GM23338 (cell line): Measurements from ENCODE around the gene FSD1. TPM values are rescaled to one million over a fixed set of nuclear protein-coding genes. Genes with fewer than 3 reads are reported as not detected.
A peak's percentile ranks its signal among the peaks of the same experiment; 100 is the strongest.

ENCODE experiments used
- ATAC-seq: fragments of 200-7000 bp; cut with Tn5 transposase; 3 replicates; pipeline ENCODE4 v1.9.1; 2020
- DNase-seq: peaks from one replicate; pipeline ENCODE4 v3.0.0-alpha.2; 2015; ENCODE audit warnings: low spot score
- H2AFZ ChIP-seq: fragments of 200-600 bp; sonication (generic); 2 replicates; pipeline ENCODE4 v1.8.0; 2016; ENCODE audit warnings: antibody characterized with exemption, mild to moderate bottlenecking, moderate library complexity
- H3F3A ChIP-seq: fragments of 200-600 bp; sonication (generic); replicated peaks from 2 replicates; pipeline ENCODE4 v1.8.0; 2017; ENCODE audit warnings: antibody characterized with exemption, mixed run types, low read depth
- H3K27ac ChIP-seq: fragments of 200-600 bp; sonication (generic); 2 replicates; pipeline ENCODE4 v1.6.1; 2016; ENCODE audit warnings: low read depth
- H3K27me3 ChIP-seq: fragments of 200-600 bp; sonication (generic); 2 replicates; pipeline ENCODE4 v1.8.0; 2016; ENCODE audit warnings: mild to moderate bottlenecking, mixed run types, moderate library complexity; ENCODE audit not compliant: insufficient read depth
- H3K36me3 ChIP-seq: fragments of 200-600 bp; sonication (generic); 2 replicates; pipeline ENCODE4 v1.8.0; 2016; ENCODE audit warnings: mild to moderate bottlenecking; ENCODE audit not compliant: insufficient read depth
- H3K4me1 ChIP-seq: fragments of 200-600 bp; sonication (generic); 2 replicates; pipeline ENCODE4 v1.8.0; 2016; ENCODE audit warnings: mild to moderate bottlenecking, moderate library complexity; ENCODE audit not compliant: insufficient read depth
- H3K4me2 ChIP-seq: fragments of 200-600 bp; sonication (generic); 2 replicates; pipeline ENCODE4 v1.7.1; 2017; ENCODE audit warnings: mixed run types
- H3K4me3 ChIP-seq: fragments of 200-600 bp; sonication (generic); 2 replicates; pipeline ENCODE4 v1.6.1; 2016; ENCODE audit warnings: mixed run types
- H3K79me2 ChIP-seq: fragments of 200-600 bp; sonication (generic); replicated peaks from 2 replicates; pipeline ENCODE4 v1.8.0; 2017; ENCODE audit warnings: mild to moderate bottlenecking; ENCODE audit not compliant: insufficient read depth
- H3K9me2 ChIP-seq: fragments of 200-600 bp; sonication (generic); 2 replicates; pipeline ENCODE4 v1.8.0; 2017; ENCODE audit not compliant: insufficient read depth
- H4K20me1 ChIP-seq: fragments of 200-600 bp; sonication (generic); replicated peaks from 2 replicates; pipeline ENCODE4 v1.8.0; 2017; ENCODE audit warnings: mild to moderate bottlenecking; ENCODE audit not compliant: insufficient read depth
- H3K27ac Mint-ChIP-seq: 2 replicates; pipeline ENCODE4 v1.8.0; 2020; ENCODE audit warnings: inconsistent platforms, mild to moderate bottlenecking, moderate library complexity, mixed read lengths
- H3K27me3 Mint-ChIP-seq: 3 replicates; pipeline ENCODE4 v1.8.0; 2022; ENCODE audit warnings: low read depth, mild to moderate bottlenecking, moderate library complexity, mixed read lengths, inconsistent platforms; ENCODE audit not compliant: insufficient read depth, poor library complexity
- H3K36me3 Mint-ChIP-seq: 3 replicates; pipeline ENCODE4 v1.8.0; 2021; ENCODE audit warnings: low read depth, mild to moderate bottlenecking, inconsistent platforms, moderate library complexity, mixed read lengths
- H3K4me1 Mint-ChIP-seq: 3 replicates; pipeline ENCODE4 v1.8.0; 2020; ENCODE audit warnings: mild to moderate bottlenecking, inconsistent platforms, mixed read lengths
- H3K4me3 Mint-ChIP-seq: 3 replicates; pipeline ENCODE4 v1.8.0; 2021; ENCODE audit warnings: moderate library complexity, mild to moderate bottlenecking, inconsistent platforms, mixed read lengths
- H3K9me3 Mint-ChIP-seq: 3 replicates; pipeline ENCODE4 v1.8.0; 2020; ENCODE audit warnings: moderate library complexity, mild to moderate bottlenecking, inconsistent platforms, mixed read lengths
- CREB1 ChIP-seq: fragments of 250-450 bp; sonication (Bioruptor Pico); IDR thresholded peaks from 2 replicates; pipeline ENCODE4 v1.5.0; 2020; ENCODE audit warnings: low read depth, mild to moderate bottlenecking, moderate library complexity
- EZH2 ChIP-seq: fragments of 200-600 bp; sonication (generic); IDR thresholded peaks from one replicate; pipeline ENCODE4 v1.8.0; 2017; ENCODE audit warnings: antibody characterized with exemption, mild to moderate bottlenecking, low read depth; ENCODE audit not compliant: unreplicated experiment
- JUNB ChIP-seq: IDR thresholded peaks from one replicate; pipeline ENCODE4 v1.6.1; 2016; ENCODE audit warnings: antibody characterized with exemption; ENCODE audit not compliant: unreplicated experiment
- NANOG ChIP-seq: IDR thresholded peaks from 2 replicates; pipeline ENCODE4 v1.6.1; 2016; ENCODE audit warnings: antibody characterized with exemption, borderline replicate concordance
- POLR2AphosphoS5 ChIP-seq: IDR thresholded peaks from 2 replicates; pipeline ENCODE4 v1.6.1; 2016; ENCODE audit warnings: antibody characterized with exemption, low read depth
- STAT1 ChIP-seq: IDR thresholded peaks from one replicate; pipeline ENCODE4 v1.6.1; 2016; ENCODE audit warnings: antibody characterized with exemption; ENCODE audit not compliant: unreplicated experiment
- ZNF114 ChIP-seq: fragments of 250-450 bp; sonication (Bioruptor Pico); IDR thresholded peaks from 2 replicates; pipeline ENCODE4 v1.5.0; 2020; ENCODE audit warnings: mild to moderate bottlenecking, moderate library complexity
- ZNF331 ChIP-seq: fragments of 250-450 bp; sonication (Bioruptor Pico); IDR thresholded peaks from 2 replicates; pipeline ENCODE4 v1.5.0; 2020; ENCODE audit warnings: low read depth, mild to moderate bottlenecking, moderate library complexity
- polyA plus RNA-seq: library from polyadenylated mRNA; unstranded; fragments of >200 nt; fragmentation: Nextera tagmentation; extraction: Ambion mirVana; gene quantifications from 2 replicates; pipeline ENCODE4 v1.2.1, GENCODE V29; 2016
- total RNA-seq: library from RNA; depleted of rRNA; stranded (reverse); fragments of >200 nt; shearing (Covaris generic); gene quantifications from 2 replicates; pipeline ENCODE4 v1.2.3, GENCODE V29; 2014
- TF ChIP-seq, protein P1 (sequence below): IDR thresholded peaks from one replicate; pipeline ENCODE4 v1.6.1; 2018; ENCODE audit warnings: antibody characterized with exemption; ENCODE audit not compliant: unreplicated experiment
- TF ChIP-seq, protein P2 (sequence below): IDR thresholded peaks from 2 replicates; pipeline ENCODE4 v1.6.1; 2016; ENCODE audit warnings: antibody characterized with exemption
- TF ChIP-seq, protein P3 (sequence below), 2 experiments: fragments of 200-600 bp in 1 of 2; sonication (generic) in 1 of 2; conservative IDR thresholded peaks; 2 replicates each; pipeline versions ENCODE4 v1.5.1 to v1.6.1; 2016 to 2017; ENCODE audit warnings: antibody characterized with exemption in 2 of 2, low read depth in 2 of 2, mild to moderate bottlenecking in 2 of 2, moderate library complexity in 1 of 2

The FSD1 gene
- total and polyA plus RNA-seq, 2 experiments from 2014 or later = 50.7 to 82.9 TPM

DNA sequence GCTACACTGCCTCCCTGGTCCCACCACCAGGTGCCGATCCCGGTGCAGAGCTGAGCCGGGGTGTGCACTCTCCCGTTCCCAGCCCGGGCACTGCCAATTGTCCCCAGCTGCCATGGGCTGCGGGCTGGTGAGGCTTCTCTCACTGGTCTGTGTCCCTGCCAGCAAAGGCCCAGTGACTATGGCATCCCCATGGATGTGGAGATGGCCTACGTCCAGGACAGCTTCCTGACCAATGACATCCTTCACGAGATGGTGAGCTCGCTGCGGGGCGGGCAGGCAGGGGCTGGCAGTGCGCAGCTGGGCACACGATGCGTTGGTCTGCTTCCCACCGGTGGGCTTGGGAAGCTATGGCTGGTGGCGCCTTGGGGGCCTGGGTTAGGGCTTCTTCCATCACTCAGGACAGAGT is 53.5 kb downstream of the FSD1 start:
- Histone ChIP-seq H3K9me2 (no peaks in the 10 kb centered on the region), H4K20me1 (peaks cover 4% of the 10 kb centered on the region; the same call in 1 of the 2 replicates), H3K4me1 (no peaks in the 10 kb centered on the region; the same call in 1 of the 2 replicates), H3K4me2 (no peak overlapping the region), H3K27ac (no peak overlapping the region), H3K36me3 (no peaks in the 10 kb centered on the region), H3K4me3 (no peak overlapping the region), H3F3A (peaks cover 21% of the 10 kb centered on the region), H3K27me3 (no peaks in the 10 kb centered on the region), H3K79me2 (no peaks in the 10 kb centered on the region), H2AFZ (no peak overlapping the region)
- TF ChIP-seq, protein P1, sequence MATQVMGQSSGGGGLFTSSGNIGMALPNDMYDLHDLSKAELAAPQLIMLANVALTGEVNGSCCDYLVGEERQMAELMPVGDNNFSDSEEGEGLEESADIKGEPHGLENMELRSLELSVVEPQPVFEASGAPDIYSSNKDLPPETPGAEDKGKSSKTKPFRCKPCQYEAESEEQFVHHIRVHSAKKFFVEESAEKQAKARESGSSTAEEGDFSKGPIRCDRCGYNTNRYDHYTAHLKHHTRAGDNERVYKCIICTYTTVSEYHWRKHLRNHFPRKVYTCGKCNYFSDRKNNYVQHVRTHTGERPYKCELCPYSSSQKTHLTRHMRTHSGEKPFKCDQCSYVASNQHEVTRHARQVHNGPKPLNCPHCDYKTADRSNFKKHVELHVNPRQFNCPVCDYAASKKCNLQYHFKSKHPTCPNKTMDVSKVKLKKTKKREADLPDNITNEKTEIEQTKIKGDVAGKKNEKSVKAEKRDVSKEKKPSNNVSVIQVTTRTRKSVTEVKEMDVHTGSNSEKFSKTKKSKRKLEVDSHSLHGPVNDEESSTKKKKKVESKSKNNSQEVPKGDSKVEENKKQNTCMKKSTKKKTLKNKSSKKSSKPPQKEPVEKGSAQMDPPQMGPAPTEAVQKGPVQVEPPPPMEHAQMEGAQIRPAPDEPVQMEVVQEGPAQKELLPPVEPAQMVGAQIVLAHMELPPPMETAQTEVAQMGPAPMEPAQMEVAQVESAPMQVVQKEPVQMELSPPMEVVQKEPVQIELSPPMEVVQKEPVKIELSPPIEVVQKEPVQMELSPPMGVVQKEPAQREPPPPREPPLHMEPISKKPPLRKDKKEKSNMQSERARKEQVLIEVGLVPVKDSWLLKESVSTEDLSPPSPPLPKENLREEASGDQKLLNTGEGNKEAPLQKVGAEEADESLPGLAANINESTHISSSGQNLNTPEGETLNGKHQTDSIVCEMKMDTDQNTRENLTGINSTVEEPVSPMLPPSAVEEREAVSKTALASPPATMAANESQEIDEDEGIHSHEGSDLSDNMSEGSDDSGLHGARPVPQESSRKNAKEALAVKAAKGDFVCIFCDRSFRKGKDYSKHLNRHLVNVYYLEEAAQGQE = no peak
- TF ChIP-seq POLR2AphosphoS5 = peak; percentile 15; the same call in 1 of the 2 replicates
- Mint-ChIP-seq H3K4me3 (no peak overlapping the region), H3K27me3 (peaks cover 19% of the 10 kb centered on the region), H3K36me3 (peaks cover 18% of the 10 kb centered on the region; the same call in 2 of the 3 replicates), H3K27ac (no peak overlapping the region), H3K4me1 (peaks cover 7% of the 10 kb centered on the region; the same call in 1 of the 3 replicates), H3K9me3 (no peaks in the 10 kb centered on the region)
- DNase-seq (no peak), ATAC-seq (no peak)

DNA sequence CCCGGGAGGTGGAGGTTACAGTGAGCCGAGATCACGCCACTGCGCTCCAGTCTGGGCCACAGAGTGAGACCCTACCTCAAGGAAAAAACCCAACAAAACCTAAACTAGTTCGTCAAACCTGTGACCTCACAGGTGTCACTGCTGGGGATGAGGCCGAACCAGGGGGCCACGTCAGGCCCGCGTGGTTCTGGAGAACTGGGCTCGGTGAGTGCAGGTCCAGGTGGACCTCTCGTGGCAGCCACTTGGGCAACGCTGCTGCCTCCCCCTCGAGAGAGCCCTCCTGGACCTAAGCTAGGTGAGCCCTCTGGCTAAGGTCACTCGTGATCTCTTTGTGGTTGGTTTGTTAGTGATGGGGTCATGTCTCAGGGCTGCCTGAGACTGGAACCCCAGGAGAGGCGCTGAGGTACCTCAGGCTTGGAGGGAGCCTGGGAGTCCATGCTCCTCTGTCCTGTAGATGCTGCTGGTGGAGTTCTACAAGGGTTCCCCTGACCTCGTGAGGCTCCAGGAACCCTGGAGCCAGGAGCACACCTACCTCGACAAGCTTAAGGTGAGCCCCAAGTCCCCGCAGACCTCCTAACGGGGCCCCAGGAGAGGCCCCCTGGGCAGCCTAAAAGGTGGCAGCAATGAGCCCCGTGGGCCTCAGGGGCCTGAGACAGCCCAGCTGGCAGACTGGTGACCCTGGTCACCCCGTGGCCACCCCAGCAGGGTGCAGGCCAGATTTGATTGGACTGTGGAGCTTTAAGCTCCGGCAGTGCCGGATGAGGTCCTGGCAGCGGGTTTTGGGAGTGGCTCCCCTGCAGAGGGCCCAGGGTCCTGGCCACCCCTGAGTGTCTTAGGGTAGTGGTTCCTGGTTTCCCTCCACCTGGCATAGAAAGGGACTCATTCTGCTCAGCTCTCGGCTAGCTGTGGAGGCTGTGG is 54.6 kb downstream of the FSD1 start:
- no peak overlapping the region for H3K4me3 ChIP-seq
- H3K4me1 ChIP-seq = no peaks in the 10 kb centered on the region; the same call in 1 of the 2 replicates
- H3K36me3 ChIP-seq = no peaks in the 10 kb centered on the region
- peaks cover 22% of the 10 kb centered on the region for H3K36me3 Mint-ChIP-seq
- no peak for DNase-seq
- H4K20me1 ChIP-seq = peaks cover 4% of the 10 kb centered on the region; the same call in 1 of the 2 replicates
- peaks cover 23% of the 10 kb centered on the region for H3K27me3 Mint-ChIP-seq
- H3K27ac ChIP-seq = no peak overlapping the region
- no peaks in the 10 kb centered on the region for H3K9me2 ChIP-seq
- no peak overlapping the region for H2AFZ ChIP-seq
- H3K79me2 ChIP-seq = no peaks in the 10 kb centered on the region
- H3K27me3 ChIP-seq = no peaks in the 10 kb centered on the region
- H3K27ac Mint-ChIP-seq = no peak overlapping the region
- H3K4me3 Mint-ChIP-seq = no peak overlapping the region
- H3K9me3 Mint-ChIP-seq = no peaks in the 10 kb centered on the region
- peaks cover 7% of the 10 kb centered on the region; the same call in 1 of the 3 replicates for H3K4me1 Mint-ChIP-seq
- peaks cover 23% of the 10 kb centered on the region for H3F3A ChIP-seq
- ATAC-seq = no peak
- no peak overlapping the region for H3K4me2 ChIP-seq
- TF ChIP-seq STAT1 = no peak
- TF ChIP-seq NANOG = no peak
- TF ChIP-seq, protein P1 = no peak
- TF ChIP-seq EZH2 = no peak
- no peak for TF ChIP-seq POLR2AphosphoS5
- TF ChIP-seq ZNF331 (CRISPR knock-in tag) = no peak
- TF ChIP-seq JUNB = no peak
- TF ChIP-seq, protein P2, sequence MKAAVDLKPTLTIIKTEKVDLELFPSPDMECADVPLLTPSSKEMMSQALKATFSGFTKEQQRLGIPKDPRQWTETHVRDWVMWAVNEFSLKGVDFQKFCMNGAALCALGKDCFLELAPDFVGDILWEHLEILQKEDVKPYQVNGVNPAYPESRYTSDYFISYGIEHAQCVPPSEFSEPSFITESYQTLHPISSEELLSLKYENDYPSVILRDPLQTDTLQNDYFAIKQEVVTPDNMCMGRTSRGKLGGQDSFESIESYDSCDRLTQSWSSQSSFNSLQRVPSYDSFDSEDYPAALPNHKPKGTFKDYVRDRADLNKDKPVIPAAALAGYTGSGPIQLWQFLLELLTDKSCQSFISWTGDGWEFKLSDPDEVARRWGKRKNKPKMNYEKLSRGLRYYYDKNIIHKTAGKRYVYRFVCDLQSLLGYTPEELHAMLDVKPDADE = no peak
- TF ChIP-seq, protein P3, sequence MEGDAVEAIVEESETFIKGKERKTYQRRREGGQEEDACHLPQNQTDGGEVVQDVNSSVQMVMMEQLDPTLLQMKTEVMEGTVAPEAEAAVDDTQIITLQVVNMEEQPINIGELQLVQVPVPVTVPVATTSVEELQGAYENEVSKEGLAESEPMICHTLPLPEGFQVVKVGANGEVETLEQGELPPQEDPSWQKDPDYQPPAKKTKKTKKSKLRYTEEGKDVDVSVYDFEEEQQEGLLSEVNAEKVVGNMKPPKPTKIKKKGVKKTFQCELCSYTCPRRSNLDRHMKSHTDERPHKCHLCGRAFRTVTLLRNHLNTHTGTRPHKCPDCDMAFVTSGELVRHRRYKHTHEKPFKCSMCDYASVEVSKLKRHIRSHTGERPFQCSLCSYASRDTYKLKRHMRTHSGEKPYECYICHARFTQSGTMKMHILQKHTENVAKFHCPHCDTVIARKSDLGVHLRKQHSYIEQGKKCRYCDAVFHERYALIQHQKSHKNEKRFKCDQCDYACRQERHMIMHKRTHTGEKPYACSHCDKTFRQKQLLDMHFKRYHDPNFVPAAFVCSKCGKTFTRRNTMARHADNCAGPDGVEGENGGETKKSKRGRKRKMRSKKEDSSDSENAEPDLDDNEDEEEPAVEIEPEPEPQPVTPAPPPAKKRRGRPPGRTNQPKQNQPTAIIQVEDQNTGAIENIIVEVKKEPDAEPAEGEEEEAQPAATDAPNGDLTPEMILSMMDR (conservative IDR thresholded peaks at IDR 0.05; ENCODE audit: low read depth in 2 of 2) = no peak
- no peak for TF ChIP-seq CREB1 (CRISPR knock-in tag)
- no peak for TF ChIP-seq ZNF114 (CRISPR knock-in tag)
